Thyroid gland (tissue), 4 donors: Measurements from ENCODE around the gene SLCO4A1.

Source experiments
- CTCF ChIP-seq, 6 experiments: fragments of 200-600 bp in 3 of 6; fragments of 450-650 bp in 3 of 6; sonication (generic) in 3 of 6; IDR thresholded peaks; one replicate each; pipeline ENCODE4 v1.5.1; 2016 to 2019; ENCODE audit warnings: antibody characterized with exemption in 6 of 6, mild to moderate bottlenecking in 2 of 6, inconsistent platforms in 1 of 6, moderate library complexity in 1 of 6
- POLR2A ChIP-seq, 2 donors: fragments of 450-650 bp; IDR thresholded peaks; one replicate each; pipeline ENCODE4 v1.6.1; 2017; ENCODE audit warnings: antibody characterized with exemption in 2 of 2, mild to moderate bottlenecking in 2 of 2, moderate library complexity in 1 of 2

- TF ChIP-seq CTCF (IDR thresholded peaks at IDR 0.05) (no peak), POLR2A (IDR thresholded peaks at IDR 0.05) (no peak)
Measured at GRCh38 chr20:62698231-62698630, 55.9 kb downstream of the SLCO4A1 start.
